Astrocyte (in vitro differentiated cells and primary cell): ENCODE data around the gene IRF2. TPM values are rescaled to one million over a fixed set of nuclear protein-coding genes. Genes with fewer than 3 reads are reported as not detected.

Experiments used
- DNase-seq: peaks from one replicate; pipeline ENCODE4 v3.0.0-alpha.2; 2010; ENCODE audit warnings: low read depth
- FAIRE-seq: peaks from 2 replicates; lab custom pipeline; 2011; peaks lifted over from hg19 to GRCh38; lab: Jason Lieb, UNC
- H2AFZ ChIP-seq: 2 replicates; pipeline ENCODE4 v1.6.0; 2012; ENCODE audit warnings: low read depth, low read length, inconsistent platforms
- H3K27ac ChIP-seq: 2 replicates; pipeline ENCODE4 v1.5.1; 2011; ENCODE audit warnings: low read depth, low read length, inconsistent platforms
- H3K27me3 ChIP-seq: 2 replicates; pipeline ENCODE4 v1.6.0; 2011; ENCODE audit warnings: low read length, inconsistent platforms; ENCODE audit not compliant: insufficient read depth
- H3K36me3 ChIP-seq: 2 replicates; pipeline ENCODE4 v1.5.1; 2011; ENCODE audit warnings: low read length, inconsistent platforms; ENCODE audit not compliant: insufficient read depth
- H3K4me1 ChIP-seq: 2 replicates; pipeline ENCODE4 v1.5.1; 2011; ENCODE audit warnings: low read length, inconsistent platforms; ENCODE audit not compliant: insufficient read depth
- H3K4me2 ChIP-seq: 2 replicates; pipeline ENCODE4 v1.6.0; 2012; ENCODE audit warnings: low read length, inconsistent platforms
- H3K4me3 ChIP-seq: 2 replicates; pipeline ENCODE4 v1.5.1; 2011; ENCODE audit warnings: low read depth, mild to moderate bottlenecking, low read length, inconsistent platforms; ENCODE audit not compliant: insufficient read depth
- H3K79me2 ChIP-seq: 2 replicates; pipeline ENCODE4 v1.6.0; 2012; ENCODE audit warnings: mild to moderate bottlenecking, low read length, inconsistent platforms; ENCODE audit not compliant: insufficient read depth
- H3K9ac ChIP-seq: 2 replicates; pipeline ENCODE4 v1.6.0; 2012; ENCODE audit warnings: mild to moderate bottlenecking, low read length, inconsistent platforms
- H3K9me3 ChIP-seq: 2 replicates; pipeline ENCODE4 v1.5.1; 2012; ENCODE audit warnings: low read depth, mild to moderate bottlenecking, low read length, inconsistent platforms; ENCODE audit not compliant: insufficient read depth
- H4K20me1 ChIP-seq: 2 replicates; pipeline ENCODE4 v1.6.0; 2012; ENCODE audit warnings: low read length, inconsistent platforms; ENCODE audit not compliant: insufficient read depth
- H3K27ac Mint-ChIP-seq: one replicate; pipeline ENCODE4 v1.8.0; 2021; ENCODE audit warnings: mild to moderate bottlenecking, mixed read lengths; ENCODE audit not compliant: unreplicated experiment
- H3K27me3 Mint-ChIP-seq: one replicate; pipeline ENCODE4 v1.8.0; 2021; ENCODE audit warnings: low read depth, mixed read lengths; ENCODE audit not compliant: unreplicated experiment
- H3K36me3 Mint-ChIP-seq: one replicate; pipeline ENCODE4 v1.8.0; 2021; ENCODE audit warnings: low read depth, mixed read lengths; ENCODE audit not compliant: unreplicated experiment
- H3K4me1 Mint-ChIP-seq: one replicate; pipeline ENCODE4 v1.8.0; 2021; ENCODE audit warnings: low read depth, mixed read lengths; ENCODE audit not compliant: unreplicated experiment
- H3K4me3 Mint-ChIP-seq: one replicate; pipeline ENCODE4 v1.8.0; 2021; ENCODE audit warnings: mild to moderate bottlenecking, moderate library complexity, mixed read lengths; ENCODE audit not compliant: unreplicated experiment
- H3K9me3 Mint-ChIP-seq: one replicate; pipeline ENCODE4 v1.8.0; 2021; ENCODE audit warnings: mild to moderate bottlenecking, mixed read lengths; ENCODE audit not compliant: unreplicated experiment
- CTCF ChIP-seq: IDR thresholded peaks from 2 replicates; pipeline ENCODE4 v1.5.1; 2011; ENCODE audit warnings: low read depth, mild to moderate bottlenecking, inconsistent platforms, low read length, moderate library complexity; ENCODE audit not compliant: insufficient read depth
- EZH2 ChIP-seq: IDR thresholded peaks from 2 replicates; pipeline ENCODE4 v1.6.1; 2012; ENCODE audit warnings: mild to moderate bottlenecking, low read length, inconsistent platforms; ENCODE audit not compliant: insufficient read depth
- total RNA-seq: library from RNA; stranded (reverse); gene quantifications from 2 replicates; pipeline ENCODE4 v1.2.1, GENCODE V29; 2021

IRF2 gene
- total RNA-seq, 1 donor from 2014 or later: 12.6 TPM

GRCh38 chr4:184362396-184362795 is 112.0 kb downstream of the IRF2 start:
- H3K27me3 ChIP-seq: no peaks in the 10 kb centered on the region
- TF ChIP-seq EZH2 (no peak), CTCF (no peak)
- no peak overlapping the region for H3K4me2 ChIP-seq
- H3K9me3 ChIP-seq: no peaks in the 10 kb centered on the region
- no peak overlapping the region for H2AFZ ChIP-seq
- no peak overlapping the region for H3K9ac ChIP-seq
- H3K36me3 ChIP-seq: no peaks in the 10 kb centered on the region
- Mint-ChIP-seq H3K27me3 (peaks cover 2% of the 10 kb centered on the region), H3K4me3 (no peak overlapping the region), H3K27ac (no peak overlapping the region), H3K4me1 (peaks cover 9% of the 10 kb centered on the region), H3K9me3 (peaks cover 10% of the 10 kb centered on the region), H3K36me3 (no peaks in the 10 kb centered on the region)
- no peaks in the 10 kb centered on the region for H3K79me2 ChIP-seq
- H3K4me1 ChIP-seq: no peaks in the 10 kb centered on the region
- no peak overlapping the region for H3K27ac ChIP-seq
- peak; percentile 31 for DNase-seq
- FAIRE-seq: no peak
- no peaks in the 10 kb centered on the region for H4K20me1 ChIP-seq
- no peak overlapping the region for H3K4me3 ChIP-seq

GRCh38 chr4:184361443-184361842 is 112.9 kb downstream of the IRF2 start:
- H3K9me3 ChIP-seq: no peaks in the 10 kb centered on the region
- H3K27ac ChIP-seq: no peak overlapping the region
- no peak for TF ChIP-seq EZH2
- no peak for TF ChIP-seq CTCF
- no peaks in the 10 kb centered on the region for H3K27me3 Mint-ChIP-seq
- H3K9ac ChIP-seq: no peak overlapping the region
- H3K79me2 ChIP-seq: no peaks in the 10 kb centered on the region
- no peak overlapping the region for H3K4me2 ChIP-seq
- DNase-seq: peak; percentile 36
- H3K4me1 ChIP-seq: no peaks in the 10 kb centered on the region
- FAIRE-seq: no peak
- no peaks in the 10 kb centered on the region for H3K36me3 ChIP-seq
- H4K20me1 ChIP-seq: no peaks in the 10 kb centered on the region
- H3K4me1 Mint-ChIP-seq: peaks cover 9% of the 10 kb centered on the region
- H3K4me3 Mint-ChIP-seq: no peak overlapping the region
- H3K27me3 ChIP-seq: no peaks in the 10 kb centered on the region
- no peak overlapping the region for H3K4me3 ChIP-seq
- H2AFZ ChIP-seq: no peak overlapping the region
- no peaks in the 10 kb centered on the region for H3K36me3 Mint-ChIP-seq
- H3K9me3 Mint-ChIP-seq: peaks cover 10% of the 10 kb centered on the region
- peak overlapping the region; percentile 31 for H3K27ac Mint-ChIP-seq

- Mint-ChIP-seq H3K4me1 (peaks cover 9% of the 10 kb centered on the region), H3K27ac (no peak overlapping the region), H3K36me3 (no peaks in the 10 kb centered on the region), H3K9me3 (peaks cover 7% of the 10 kb centered on the region), H3K4me3 (no peak overlapping the region), H3K27me3 (no peaks in the 10 kb centered on the region)
- DNase-seq: no peak
- Histone ChIP-seq H3K27ac (no peak overlapping the region), H3K36me3 (no peaks in the 10 kb centered on the region), H4K20me1 (no peaks in the 10 kb centered on the region), H3K9me3 (no peaks in the 10 kb centered on the region), H3K9ac (no peak overlapping the region), H3K4me3 (no peak overlapping the region), H3K4me1 (peaks cover 6% of the 10 kb centered on the region), H3K27me3 (no peaks in the 10 kb centered on the region), H3K4me2 (no peak overlapping the region), H3K79me2 (no peaks in the 10 kb centered on the region), H2AFZ (no peak overlapping the region)
- no peak for FAIRE-seq
- TF ChIP-seq EZH2: no peak
- TF ChIP-seq CTCF: no peak
Observed at GRCh38 chr4:184359888-184360287, 114.5 kb downstream of the IRF2 start.
